Prostate gland (tissue), 2 donors: ENCODE results near the gene CMTM4. TPM values are rescaled to one million over a fixed set of nuclear protein-coding genes. Genes with fewer than 3 reads are reported as not detected.
"Not testable (repeated sequence)": the region's sequence is repeated elsewhere in the genome, so short reads cannot be mapped to it uniquely, and the experiment has no call there.

Experiments
- DNase-seq: peaks from one replicate; pipeline ENCODE4 v3.0.0-alpha.2; 2019; ENCODE audit warnings: low spot score
- H3K27ac ChIP-seq, 2 donors: fragments of 200-600 bp; sonication (generic); 2 replicates each; pipeline ENCODE4 v1.5.1; 2017 to 2019
- H3K27me3 ChIP-seq: fragments of 200-600 bp; sonication (generic); replicated peaks from 2 replicates; pipeline ENCODE4 v1.5.1; 2019; ENCODE audit not compliant: insufficient read depth
- H3K36me3 ChIP-seq, 2 donors: fragments of 200-600 bp; sonication (generic); 1 replicate in 1 of 2; 2 replicates in 1 of 2; pipeline versions ENCODE4 v1.5.1 to v1.8.1; 2017 to 2019
- H3K4me1 ChIP-seq: fragments of 200-600 bp; sonication (generic); replicated peaks from 2 replicates; pipeline ENCODE4 v1.5.1; 2019
- H3K4me3 ChIP-seq, 2 donors: fragments of 200-600 bp; sonication (generic); 2 replicates each; pipeline ENCODE4 v1.5.1; 2017 to 2019
- H3K9me3 ChIP-seq: fragments of 200-600 bp; sonication (generic); 2 replicates; pipeline ENCODE4 v1.5.1; 2017
- POLR2A ChIP-seq: fragments of 450-650 bp; IDR thresholded peaks from one replicate; pipeline ENCODE4 v1.6.1; 2016; ENCODE audit warnings: antibody characterized with exemption, mild to moderate bottlenecking
- POLR2AphosphoS5 ChIP-seq: sonication (generic); formaldehyde crosslinking; IDR thresholded peaks from one replicate; pipeline ENCODE4 v1.6.1; 2017; ENCODE audit warnings: antibody characterized with exemption
- WGBS: methylation state at CpG from one replicate; pipeline ENCODE4 v1.1.5; 2018; 5-methylcytosine and 5-hydroxymethylcytosine counted together
- intact Hi-C: fragments of 100-400 bp; cut with DNase I; formaldehyde crosslinking; loops from one replicate; pipeline ENCODE4 v1.14.2; 2022
- total RNA-seq, 2 donors: library from RNA; depleted of rRNA; stranded (reverse); fragments of >200 nt; gene quantifications; one replicate each; pipeline ENCODE4 v1.1.0, GENCODE V29; 2016
- TF ChIP-seq, protein P1 (sequence below), 4 experiments: fragments of 200-600 bp in 2 of 4; fragments of 450-650 bp in 2 of 4; sonication (generic) in 2 of 4; IDR thresholded peaks; 1 replicate in 3 of 4; 2 replicates in 1 of 4; pipeline ENCODE4 v1.5.1; 2016 to 2019; ENCODE audit warnings: antibody characterized with exemption in 4 of 4, mild to moderate bottlenecking in 2 of 4, moderate library complexity in 2 of 4

CMTM4 gene
- total RNA-seq, 2 donors from 2014 or later: 46.9 to 57.7 TPM

DNA sequence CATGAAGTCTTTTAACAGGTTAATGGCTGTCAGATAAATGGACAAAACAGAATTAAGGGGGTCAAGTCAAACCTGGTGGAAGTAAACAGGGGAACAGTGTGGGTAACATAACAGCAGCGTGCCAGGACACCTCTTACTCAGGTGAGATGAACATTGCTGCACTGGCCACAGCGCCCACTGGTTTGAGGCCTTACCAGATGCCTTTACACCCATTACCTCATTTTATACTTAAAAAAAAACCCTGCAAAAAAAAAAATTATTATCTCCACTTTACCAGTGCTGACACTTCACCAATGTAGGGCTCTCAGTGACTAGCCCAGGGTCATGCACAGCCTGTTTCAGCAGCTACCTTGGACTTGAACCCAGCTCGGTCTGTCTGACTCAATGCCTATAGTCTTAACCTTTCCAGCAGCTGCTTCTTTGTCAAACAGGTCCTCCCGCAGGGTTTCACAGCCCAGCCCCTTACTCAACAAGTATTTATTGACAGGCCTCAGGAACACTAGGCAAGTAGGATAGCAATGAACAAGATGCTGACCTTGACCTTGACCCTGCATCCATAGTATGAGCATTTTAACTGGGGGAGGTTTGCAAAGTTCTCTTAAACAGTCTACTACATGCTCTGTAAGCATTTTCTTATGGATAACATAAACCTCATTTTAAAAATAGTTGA is 61.9 kb downstream of the CMTM4 start:
- no peaks in the 10 kb centered on the region for H3K9me3 ChIP-seq
- whole genome bisulfite sequencing: 87% methylated on average over 4 of the region's 4 CpGs
- no peak for DNase-seq
- no peaks in the 10 kb centered on the region for H3K4me1 ChIP-seq
- intact Hi-C loops: no loop called here
- TF ChIP-seq POLR2A (no peak), POLR2AphosphoS5 (no peak)
- TF ChIP-seq, protein P1, sequence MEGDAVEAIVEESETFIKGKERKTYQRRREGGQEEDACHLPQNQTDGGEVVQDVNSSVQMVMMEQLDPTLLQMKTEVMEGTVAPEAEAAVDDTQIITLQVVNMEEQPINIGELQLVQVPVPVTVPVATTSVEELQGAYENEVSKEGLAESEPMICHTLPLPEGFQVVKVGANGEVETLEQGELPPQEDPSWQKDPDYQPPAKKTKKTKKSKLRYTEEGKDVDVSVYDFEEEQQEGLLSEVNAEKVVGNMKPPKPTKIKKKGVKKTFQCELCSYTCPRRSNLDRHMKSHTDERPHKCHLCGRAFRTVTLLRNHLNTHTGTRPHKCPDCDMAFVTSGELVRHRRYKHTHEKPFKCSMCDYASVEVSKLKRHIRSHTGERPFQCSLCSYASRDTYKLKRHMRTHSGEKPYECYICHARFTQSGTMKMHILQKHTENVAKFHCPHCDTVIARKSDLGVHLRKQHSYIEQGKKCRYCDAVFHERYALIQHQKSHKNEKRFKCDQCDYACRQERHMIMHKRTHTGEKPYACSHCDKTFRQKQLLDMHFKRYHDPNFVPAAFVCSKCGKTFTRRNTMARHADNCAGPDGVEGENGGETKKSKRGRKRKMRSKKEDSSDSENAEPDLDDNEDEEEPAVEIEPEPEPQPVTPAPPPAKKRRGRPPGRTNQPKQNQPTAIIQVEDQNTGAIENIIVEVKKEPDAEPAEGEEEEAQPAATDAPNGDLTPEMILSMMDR (IDR thresholded peaks at IDR 0.05): no peak
- no peak overlapping the region for H3K4me3 ChIP-seq
- H3K27ac ChIP-seq: no peak overlapping the region
- no peaks in the 10 kb centered on the region for H3K27me3 ChIP-seq
- no peaks in the 10 kb centered on the region for H3K36me3 ChIP-seq

DNA sequence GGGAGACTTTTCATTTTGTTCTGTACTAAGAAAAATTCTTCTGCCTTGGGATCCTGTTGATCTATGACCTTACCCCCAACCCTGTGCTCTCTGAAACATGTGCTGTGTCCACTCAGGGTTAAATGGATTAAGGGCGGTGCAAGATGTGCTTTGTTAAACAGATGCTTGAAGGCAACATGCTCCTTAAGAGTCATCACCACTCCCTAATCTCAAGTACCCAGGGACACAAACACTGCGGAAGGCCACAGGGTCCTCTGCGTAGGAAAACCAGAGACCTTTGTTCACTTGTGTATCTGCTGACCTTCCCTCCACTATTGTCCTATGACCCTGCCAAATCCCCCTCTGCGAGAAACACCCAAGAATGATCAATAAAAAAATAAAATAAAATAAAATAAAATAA is 65.0 kb downstream of the CMTM4 start:
- 100% methylated on average over 4 of the region's 4 CpGs for WGBS
- H3K27ac ChIP-seq, DNase-seq, H3K27me3 ChIP-seq, H3K4me3 ChIP-seq, H3K36me3 ChIP-seq, H3K9me3 ChIP-seq, intact Hi-C loops, H3K4me1 ChIP-seq: not testable (repeated sequence)

DNA sequence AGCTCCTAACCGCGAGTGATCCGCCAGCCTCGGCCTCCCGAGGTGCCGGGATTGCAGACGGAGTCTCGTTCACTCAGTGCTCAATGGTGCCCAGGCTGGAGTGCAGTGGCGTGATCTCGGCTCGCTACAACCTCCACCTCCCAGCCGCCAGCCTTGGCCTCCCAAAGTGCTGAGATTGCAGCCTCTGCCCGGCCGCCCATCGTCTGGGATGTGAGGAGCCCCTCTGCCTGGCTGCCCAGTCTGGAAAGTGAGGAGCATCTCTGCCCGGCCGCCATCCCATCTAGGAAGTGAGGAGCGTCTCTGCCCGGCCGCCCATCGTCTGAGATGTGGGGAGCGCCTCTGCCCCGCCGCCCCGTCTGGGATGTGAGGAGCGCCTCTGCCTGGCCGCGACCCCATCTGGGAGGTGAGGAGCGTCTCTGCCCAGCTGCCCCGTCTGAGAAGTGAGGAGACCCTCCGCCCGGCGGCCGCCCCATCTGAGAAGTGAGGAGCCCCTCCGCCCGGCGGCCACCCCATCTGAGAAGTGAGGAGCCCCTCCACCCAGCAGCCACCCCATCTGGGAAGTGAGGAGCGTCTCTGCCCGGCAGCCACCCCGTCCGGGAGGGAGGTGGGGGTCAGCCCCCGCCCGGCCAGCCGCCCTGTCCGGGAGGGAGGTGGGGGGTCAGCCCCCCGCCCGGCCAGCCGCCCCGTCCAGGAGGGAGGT is 65.8 kb downstream of the CMTM4 start:
- H3K4me3 ChIP-seq, H3K9me3 ChIP-seq, H3K4me1 ChIP-seq, intact Hi-C loops, H3K27ac ChIP-seq, DNase-seq, H3K27me3 ChIP-seq, H3K36me3 ChIP-seq: not testable (repeated sequence)
- WGBS: 94% methylated on average over 29 of the region's 49 CpGs

DNA sequence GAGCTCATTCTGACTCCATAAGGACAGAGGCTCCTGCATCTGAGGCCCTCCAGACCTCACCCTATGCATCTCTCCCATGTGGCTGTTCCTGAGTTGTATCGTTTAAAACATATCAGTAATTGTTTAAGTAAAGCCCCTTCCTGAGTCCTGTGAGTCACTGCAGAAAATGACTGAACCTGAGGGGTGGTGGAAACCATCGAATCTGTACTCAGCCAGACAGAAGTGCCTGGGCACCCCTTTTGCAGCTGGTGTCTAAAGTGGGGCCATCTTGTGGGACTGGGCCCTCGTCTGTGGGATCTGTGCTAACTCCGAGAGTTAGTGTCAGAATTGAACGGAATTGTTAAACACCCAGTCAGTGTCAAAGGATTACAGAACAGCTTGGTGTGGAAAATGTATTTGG is 66.7 kb downstream of the CMTM4 start:
- no peak for DNase-seq
- H3K4me3 ChIP-seq: no peak overlapping the region
- no peaks in the 10 kb centered on the region for H3K4me1 ChIP-seq
- TF ChIP-seq POLR2AphosphoS5: no peak
- no peak for TF ChIP-seq POLR2A
- TF ChIP-seq, protein P1 (IDR thresholded peaks at IDR 0.05): no peak
- H3K27ac ChIP-seq: no peak overlapping the region
- intact Hi-C loops: no loop called here
- no peaks in the 10 kb centered on the region for H3K27me3 ChIP-seq
- no peaks in the 10 kb centered on the region for H3K36me3 ChIP-seq
- WGBS: 89% methylated on average over 5 of the region's 5 CpGs
- H3K9me3 ChIP-seq: no peaks in the 10 kb centered on the region

DNA sequence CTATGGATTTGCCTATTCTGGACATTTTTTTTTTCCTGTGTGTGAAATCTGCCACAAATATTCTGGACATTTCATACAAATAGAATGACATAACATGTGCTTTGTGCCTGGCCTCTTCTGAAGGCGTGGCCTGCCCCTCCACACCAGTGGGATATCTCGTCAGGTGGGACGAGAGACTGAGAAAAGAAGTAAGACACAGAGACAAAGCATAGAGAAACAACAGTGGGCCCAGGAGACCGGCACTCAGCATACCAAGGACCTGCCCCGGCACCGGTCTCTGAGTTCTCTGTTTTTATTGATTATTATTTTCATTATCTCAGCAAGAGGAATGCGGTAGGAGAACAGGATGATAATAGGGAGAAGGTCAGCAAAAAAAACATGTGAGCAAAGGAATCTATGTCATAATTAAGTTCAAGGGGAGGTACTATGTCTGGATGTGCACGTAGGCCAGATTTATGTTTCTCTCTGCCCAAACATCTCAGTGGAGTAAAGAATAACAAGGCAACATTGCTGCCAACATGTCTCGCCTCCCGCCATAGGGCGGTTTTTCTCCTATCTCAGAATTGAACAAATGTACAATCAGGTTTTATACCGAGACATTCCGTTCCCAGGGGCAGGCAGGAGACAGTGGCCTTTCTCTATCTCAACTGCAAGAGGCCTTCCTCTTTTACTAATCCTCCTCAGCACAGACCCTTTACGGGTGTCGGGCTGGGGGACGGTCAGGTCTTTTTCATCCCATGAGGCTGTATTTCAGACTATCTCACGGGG is 68.7 kb downstream of the CMTM4 start:
- H3K4me1 ChIP-seq, intact Hi-C loops, DNase-seq, H3K27ac ChIP-seq, H3K36me3 ChIP-seq, H3K4me3 ChIP-seq, H3K27me3 ChIP-seq, H3K9me3 ChIP-seq: not testable (repeated sequence)
- whole genome bisulfite sequencing: 84% methylated on average over 17 of the region's 17 CpGs

DNA sequence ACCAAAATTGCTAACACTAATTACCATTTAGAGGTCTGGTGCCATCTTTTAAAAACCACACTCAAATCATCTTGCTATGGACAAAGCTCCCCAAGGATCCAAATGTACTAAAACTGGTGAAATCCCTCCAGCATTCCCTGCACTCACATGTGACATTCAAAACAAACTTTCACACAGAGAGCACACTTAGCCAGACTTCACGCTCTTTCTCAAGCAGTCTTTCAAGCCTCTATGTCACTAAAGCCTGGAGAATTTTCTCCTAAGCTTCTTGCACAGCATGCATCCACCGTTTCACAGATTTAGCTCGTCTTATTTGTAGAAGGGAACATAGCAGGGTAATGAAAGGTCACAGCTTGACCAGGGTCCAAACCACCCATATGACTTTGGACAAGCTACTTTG is 72.8 kb downstream of the CMTM4 start:
- Histone ChIP-seq H3K4me1 (peaks cover 5% of the 10 kb centered on the region), H3K27ac (no peak overlapping the region), H3K9me3 (no peaks in the 10 kb centered on the region), H3K36me3 (no peaks in the 10 kb centered on the region), H3K4me3 (no peak overlapping the region), H3K27me3 (no peaks in the 10 kb centered on the region)
- 88% methylated on average over 3 of the region's 3 CpGs for WGBS
- intact Hi-C loops: no loop called here
- no peak for DNase-seq
- no peak for TF ChIP-seq POLR2AphosphoS5
